Fibroblast of lung (primary cell): ENCODE results near the gene SNRPN.

Source experiments
- CTCF ChIP-seq, 2 donors: IDR thresholded peaks in 1 of 2; conservative IDR thresholded peaks in 1 of 2; 1 replicate in 1 of 2; 2 replicates in 1 of 2; pipeline ENCODE4 v1.5.1; 2011 to 2012; ENCODE audit warnings: low read length in 2 of 2, control low read depth in 1 of 2, inconsistent platforms in 1 of 2, low read depth in 1 of 2, mild to moderate bottlenecking in 1 of 2
- EZH2 ChIP-seq: IDR thresholded peaks from 2 replicates; pipeline ENCODE4 v1.5.1; 2012; ENCODE audit warnings: low read length, control low read depth, mild to moderate bottlenecking; ENCODE audit errors: missing control alignments

- TF ChIP-seq CTCF (conservative IDR thresholded peaks at IDR 0.05 in 1 of 2, IDR thresholded peaks at IDR 0.05 in 1 of 2; ENCODE audit: low read depth in 1 of 2, low read length in 2 of 2), result no peak
- TF ChIP-seq EZH2, result no peak
These were observed 14.6 kb upstream of the SNRPN start for GRCh38 chr15:24940236-24940635.
